Neural crest cell (in vitro differentiated cells): ENCODE results near the gene PCDHGB2. TPM values are rescaled to one million over a fixed set of nuclear protein-coding genes. Genes with fewer than 3 reads are reported as not detected.
"Not testable (repeated sequence)": the region's sequence is repeated elsewhere in the genome, so short reads cannot be mapped to it uniquely, and the experiment has no call there.

ENCODE experiments used
- DNase-seq: peaks from one replicate; pipeline ENCODE4 v3.0.0; 2021; ENCODE audit warnings: low read depth, mixed read lengths, low spot score
- H3K27ac Mint-ChIP-seq: one replicate; pipeline ENCODE4 v1.8.0; 2021; ENCODE audit warnings: mild to moderate bottlenecking, mixed read lengths; ENCODE audit not compliant: unreplicated experiment
- H3K27me3 Mint-ChIP-seq: 2 replicates; pipeline ENCODE4 v1.8.0; 2021; ENCODE audit warnings: low read depth, mild to moderate bottlenecking, mixed read lengths
- H3K36me3 Mint-ChIP-seq: 2 replicates; pipeline ENCODE4 v1.8.0; 2021; ENCODE audit warnings: low read depth, mild to moderate bottlenecking, mixed read lengths
- H3K4me1 Mint-ChIP-seq: 2 replicates; pipeline ENCODE4 v1.8.0; 2021; ENCODE audit warnings: mixed read lengths
- H3K4me3 Mint-ChIP-seq: one replicate; pipeline ENCODE4 v1.8.0; 2021; ENCODE audit warnings: mild to moderate bottlenecking, mixed read lengths
- H3K9me3 Mint-ChIP-seq: 2 replicates; pipeline ENCODE4 v1.8.0; 2021; ENCODE audit warnings: mixed read lengths
- total RNA-seq: library from RNA; stranded (reverse); gene quantifications from 2 replicates; pipeline ENCODE4 v1.2.1, GENCODE V29; 2021
- TF ChIP-seq, protein P1 (sequence below): fragments of 200-600 bp; sonication (generic); conservative IDR thresholded peaks from 2 replicates; pipeline ENCODE4 v1.5.0; 2021; ENCODE audit warnings: antibody characterized with exemption, mild to moderate bottlenecking

The PCDHGB2 gene
- total RNA-seq, 1 donor from 2014 or later, result 1.3 TPM

GRCh38 chr5:141345327-141345726, 14.5 kb upstream of the PCDHGB2 start:
- no peak for DNase-seq
- Mint-ChIP-seq H3K4me3 (no peak overlapping the region), H3K4me1 (no peaks in the 10 kb centered on the region), H3K9me3 (peaks cover 27% of the 10 kb centered on the region), H3K27me3 (no peaks in the 10 kb centered on the region), H3K36me3 (peaks cover 19% of the 10 kb centered on the region), H3K27ac (no peak overlapping the region)
- TF ChIP-seq, protein P1, sequence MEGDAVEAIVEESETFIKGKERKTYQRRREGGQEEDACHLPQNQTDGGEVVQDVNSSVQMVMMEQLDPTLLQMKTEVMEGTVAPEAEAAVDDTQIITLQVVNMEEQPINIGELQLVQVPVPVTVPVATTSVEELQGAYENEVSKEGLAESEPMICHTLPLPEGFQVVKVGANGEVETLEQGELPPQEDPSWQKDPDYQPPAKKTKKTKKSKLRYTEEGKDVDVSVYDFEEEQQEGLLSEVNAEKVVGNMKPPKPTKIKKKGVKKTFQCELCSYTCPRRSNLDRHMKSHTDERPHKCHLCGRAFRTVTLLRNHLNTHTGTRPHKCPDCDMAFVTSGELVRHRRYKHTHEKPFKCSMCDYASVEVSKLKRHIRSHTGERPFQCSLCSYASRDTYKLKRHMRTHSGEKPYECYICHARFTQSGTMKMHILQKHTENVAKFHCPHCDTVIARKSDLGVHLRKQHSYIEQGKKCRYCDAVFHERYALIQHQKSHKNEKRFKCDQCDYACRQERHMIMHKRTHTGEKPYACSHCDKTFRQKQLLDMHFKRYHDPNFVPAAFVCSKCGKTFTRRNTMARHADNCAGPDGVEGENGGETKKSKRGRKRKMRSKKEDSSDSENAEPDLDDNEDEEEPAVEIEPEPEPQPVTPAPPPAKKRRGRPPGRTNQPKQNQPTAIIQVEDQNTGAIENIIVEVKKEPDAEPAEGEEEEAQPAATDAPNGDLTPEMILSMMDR, result no peak

DNA sequence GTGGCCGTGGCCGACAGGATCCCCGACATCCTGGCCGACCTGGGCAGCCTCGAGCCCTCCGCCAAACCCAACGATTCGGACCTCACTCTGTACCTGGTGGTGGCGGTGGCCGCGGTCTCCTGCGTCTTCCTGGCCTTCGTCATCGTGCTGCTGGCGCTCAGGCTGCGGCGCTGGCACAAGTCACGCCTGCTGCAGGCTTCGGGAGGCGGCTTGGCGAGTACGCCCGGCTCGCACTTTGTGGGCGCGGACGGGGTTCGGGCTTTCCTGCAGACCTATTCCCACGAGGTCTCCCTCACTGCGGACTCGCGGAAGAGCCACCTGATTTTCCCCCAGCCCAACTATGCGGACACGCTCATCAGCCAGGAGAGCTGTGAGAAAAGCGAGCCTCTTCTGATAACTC, 13.8 kb upstream of the PCDHGB2 start:
- H3K4me3 Mint-ChIP-seq, DNase-seq, H3K27me3 Mint-ChIP-seq, H3K27ac Mint-ChIP-seq, H3K4me1 Mint-ChIP-seq: not testable (repeated sequence)
- peaks cover 27% of the 10 kb centered on the region for H3K9me3 Mint-ChIP-seq
- peaks cover 20% of the 10 kb centered on the region for H3K36me3 Mint-ChIP-seq

DNA sequence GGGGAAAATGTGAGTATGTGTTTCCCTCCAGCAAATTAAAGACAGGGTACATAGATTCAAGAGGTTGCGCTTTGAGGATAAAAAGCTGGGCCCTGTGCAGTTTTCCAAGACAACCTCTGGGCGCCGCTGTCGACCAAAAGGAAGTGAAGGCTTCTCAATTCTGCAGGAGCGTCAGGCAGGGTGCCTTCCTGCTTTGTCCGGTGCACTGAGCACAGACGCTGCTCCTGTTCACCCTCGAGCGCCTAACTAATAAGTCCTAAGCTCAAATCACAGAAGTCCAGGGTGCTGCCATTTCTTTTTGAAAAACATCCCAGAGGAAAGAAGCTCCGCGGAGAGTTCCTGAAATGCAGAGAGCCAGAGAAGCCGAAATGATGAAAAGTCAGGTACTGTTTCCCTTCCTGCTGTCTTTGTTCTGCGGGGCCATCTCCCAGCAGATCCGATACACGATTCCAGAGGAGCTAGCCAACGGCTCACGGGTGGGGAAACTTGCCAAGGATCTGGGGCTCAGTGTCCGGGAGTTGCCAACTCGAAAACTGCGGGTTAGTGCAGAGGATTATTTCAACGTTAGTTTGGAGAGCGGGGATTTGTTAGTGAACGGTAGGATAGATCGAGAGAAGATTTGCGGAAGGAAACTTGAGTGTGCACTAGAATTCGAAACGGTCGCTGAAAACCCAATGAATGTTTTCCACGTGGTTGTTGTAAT, 9.7 kb upstream of the PCDHGB2 start, which contains the start of gene PCDHGB1:
Gene PCDHGB1 (plus strand): TSS at position 183 of the 703 bp plus-strand sequence. CDS start 162 bp downstream, at position 345.
- TF ChIP-seq, protein P1, result peak; percentile 59
- H3K36me3 Mint-ChIP-seq, result peaks cover 31% of the 10 kb centered on the region

DNA sequence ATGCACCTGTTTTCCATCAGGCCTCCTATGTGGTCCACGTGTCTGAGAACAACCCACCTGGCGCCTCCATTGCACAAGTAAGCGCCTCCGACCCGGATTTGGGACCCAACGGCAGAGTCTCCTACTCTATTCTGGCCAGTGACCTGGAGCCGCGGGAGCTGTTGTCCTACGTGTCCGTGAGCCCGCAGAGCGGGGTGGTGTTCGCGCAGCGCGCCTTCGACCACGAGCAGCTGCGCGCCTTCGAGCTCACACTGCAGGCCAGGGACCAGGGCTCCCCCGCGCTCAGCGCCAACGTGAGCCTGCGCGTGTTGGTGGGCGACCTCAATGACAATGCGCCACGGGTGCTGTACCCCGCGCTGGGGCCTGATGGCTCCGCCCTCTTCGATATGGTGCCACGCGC, 8.2 kb upstream of the PCDHGB2 start:
- TF ChIP-seq, protein P1, result no peak
- Mint-ChIP-seq H3K27me3 (no peaks in the 10 kb centered on the region), H3K4me1 (no peaks in the 10 kb centered on the region), H3K9me3 (peaks cover 24% of the 10 kb centered on the region), H3K27ac (no peak overlapping the region), H3K36me3 (peaks cover 34% of the 10 kb centered on the region), H3K4me3 (no peak overlapping the region)
- DNase-seq, result no peak

More for the DNA sequence above, 9.7 kb upstream of the PCDHGB2 start, which contains the start of gene PCDHGB1:
- H3K27ac Mint-ChIP-seq, result no peak within 1 kb of the TSS
- peak within 1 kb of the TSS; percentile 69 for H3K4me3 Mint-ChIP-seq
- DNase-seq, result peak; percentile 21
- no peaks in the 10 kb centered on the region for H3K4me1 Mint-ChIP-seq
- H3K27me3 Mint-ChIP-seq, result no peaks in the 10 kb centered on the region
- peaks cover 27% of the 10 kb centered on the region for H3K9me3 Mint-ChIP-seq

DNA sequence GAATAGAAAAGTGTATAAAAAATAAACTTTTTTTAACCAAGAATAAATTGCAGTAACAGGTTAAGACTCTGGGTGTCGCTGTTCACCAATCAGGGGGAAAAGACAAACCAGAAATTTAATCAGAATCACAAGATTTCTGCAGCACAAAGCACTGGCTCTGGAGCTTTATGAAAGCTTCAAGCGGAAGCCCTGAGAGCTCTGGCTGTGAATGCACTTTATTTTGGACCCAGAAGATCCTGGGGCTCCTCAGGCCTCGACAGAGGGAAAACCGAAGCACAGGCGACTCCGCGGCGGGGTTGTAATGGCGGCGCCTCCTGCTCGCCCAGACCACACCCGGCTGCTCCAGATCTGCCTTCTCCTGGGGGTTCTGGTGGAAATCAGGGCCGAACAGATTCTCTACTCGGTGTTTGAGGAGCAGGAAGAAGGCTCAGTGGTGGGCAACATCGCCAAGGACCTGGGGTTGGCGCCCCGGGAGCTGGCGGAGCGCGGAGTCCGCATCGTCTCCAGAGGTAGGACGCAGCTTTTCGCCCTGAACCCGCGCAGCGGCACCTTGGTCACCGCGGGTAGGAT, 4.8 kb upstream of the PCDHGB2 start, which contains the start of gene PCDHGA4:
Gene PCDHGA4 (plus strand): TSS at position 122 of the 570 bp plus-strand sequence. CDS start 87 bp downstream, at position 209.
- Mint-ChIP-seq H3K27me3 (no peaks in the 10 kb centered on the region), H3K4me1 (no peaks in the 10 kb centered on the region), H3K9me3 (peaks cover 21% of the 10 kb centered on the region), H3K36me3 (peaks cover 36% of the 10 kb centered on the region), H3K4me3 (no peak within 1 kb of the TSS), H3K27ac (no peak within 1 kb of the TSS)
- no peak for DNase-seq
- TF ChIP-seq, protein P1, result peak; percentile 34

- H3K9me3 Mint-ChIP-seq, result peaks cover 19% of the 10 kb centered on the region
- TF ChIP-seq, protein P1, result no peak
- H3K4me3 Mint-ChIP-seq, result no peak overlapping the region
- H3K27ac Mint-ChIP-seq, result no peak overlapping the region
- H3K4me1 Mint-ChIP-seq, result no peaks in the 10 kb centered on the region
- DNase-seq, result no peak
- peaks cover 37% of the 10 kb centered on the region for H3K36me3 Mint-ChIP-seq
- H3K27me3 Mint-ChIP-seq, result no peaks in the 10 kb centered on the region
These were observed 4.2 kb upstream of the PCDHGB2 start for GRCh38 chr5:141355641-141356040.
